22Rv1 (cell line): ENCODE measurements around the gene BTF3L4.

Experiments used
- H3K27ac ChIP-seq: fragments of 450-650 bp; 2 replicates; pipeline ENCODE4 v1.5.1; 2017
- CTCF ChIP-seq: fragments of 450-650 bp; IDR thresholded peaks from 2 replicates; pipeline ENCODE4 v1.5.1; 2017; ENCODE audit warnings: mild to moderate bottlenecking
- ZFX ChIP-seq: fragments of 450-650 bp; IDR thresholded peaks from 2 replicates; pipeline ENCODE4 v1.6.1; 2017; ENCODE audit warnings: antibody characterized with exemption, borderline replicate concordance

BTF3L4 gene

GRCh38 chr1:52139817-52140540 is 83.9 kb downstream of the BTF3L4 start:
- H3K27ac ChIP-seq, result no peak overlapping the region
- TF ChIP-seq CTCF (no peak), ZFX (no peak)
